AG04449 (cell line): ENCODE results near the gene HDAC4.

ENCODE experiments used
- CTCF ChIA-PET: fragments of 350-600 bp; formaldehyde crosslinking; extraction: SDS; loops from one replicate; lab custom pipeline; 2021; ENCODE audit warnings: antibody characterized with exemption; lab: Yijun Ruan, JAX
- POLR2A ChIA-PET: fragments of 400-600, 350-600 bp; formaldehyde crosslinking; extraction: SDS; loops from one replicate; lab custom pipeline; 2020; ENCODE audit warnings: antibody characterized with exemption, inconsistent platforms; lab: Yijun Ruan, JAX
- DNase-seq: peaks from one replicate; pipeline ENCODE4 v3.0.0-alpha.2; 2010; ENCODE audit warnings: low read depth, low spot score
- H3K4me3 ChIP-seq: 2 replicates; pipeline ENCODE4 v1.5.1; 2011; ENCODE audit warnings: low read depth, mild to moderate bottlenecking, control low read depth, low read length
- CTCF ChIP-seq: IDR thresholded peaks from one replicate; pipeline ENCODE4 v1.5.1; 2011; ENCODE audit warnings: mild to moderate bottlenecking, moderate library complexity, low read length, control low read depth, inconsistent platforms; ENCODE audit not compliant: insufficient read depth; ENCODE audit errors: missing control alignments

HDAC4 gene

GRCh38 chr2:239004274-239005015 is 396.4 kb downstream of the HDAC4 start:
- ChIA-PET CTCF (interaction anchor here (1.0 to 1.2 kb wide), 2 partner anchors 11 to 157 kb away, joined by 4 read pairs; partner anchors contain the start of gene TWIST2), POLR2A (no interaction called here)
- no peak for TF ChIP-seq CTCF
- no peak for DNase-seq
- H3K4me3 ChIP-seq, result no peak overlapping the region

- TF ChIP-seq CTCF, result no peak
- ChIA-PET POLR2A (no interaction called here), CTCF (interaction anchor here (0.7 to 1.2 kb wide), 6 partner anchors 10 to 217 kb away, joined by 3 to 6 read pairs (median 4); no protein-coding TSS in a partner anchor)
- no peak for DNase-seq
- no peak overlapping the region for H3K4me3 ChIP-seq
Measured at GRCh38 chr2:239003624-239004273, 397.1 kb downstream of the HDAC4 start.

GRCh38 chr2:239002954-239003623 is 397.7 kb downstream of the HDAC4 start:
- POLR2A ChIA-PET, result no interaction called here
- TF ChIP-seq CTCF, result peak; percentile 18
- CTCF ChIA-PET, result interaction anchor here (0.7 to 1.2 kb wide), 7 partner anchors 9 to 216 kb away, joined by 3 to 6 read pairs (median 3); no protein-coding TSS in a partner anchor
- peak overlapping the region; percentile 30 for H3K4me3 ChIP-seq
- DNase-seq, result no peak

- ChIA-PET CTCF (no interaction called here), POLR2A (no interaction called here)
- no peak for TF ChIP-seq CTCF
- no peak overlapping the region for H3K4me3 ChIP-seq
- no peak for DNase-seq
Measured at GRCh38 chr2:239002591-239002953, 398.2 kb downstream of the HDAC4 start.

- H3K4me3 ChIP-seq, result no peak overlapping the region
- CTCF ChIA-PET, result no interaction called here
- no peak for DNase-seq
- POLR2A ChIA-PET, result no interaction called here
- no peak for TF ChIP-seq CTCF
Measured at GRCh38 chr2:239001794-239002193, 399.0 kb downstream of the HDAC4 start.

GRCh38 chr2:239000500-239001073 is 400.2 kb downstream of the HDAC4 start:
- ChIA-PET CTCF (no interaction called here), POLR2A (no interaction called here)
- no peak overlapping the region for H3K4me3 ChIP-seq
- no peak for DNase-seq
- TF ChIP-seq CTCF, result no peak
